ENCODE measurements around the gene FMN1. TPM values are rescaled to one million over a fixed set of nuclear protein-coding genes. Genes with fewer than 3 reads are reported as not detected.

Gene FMN1
- total RNA-seq, 2 donors from 2014 or later = 0.60 to 1.1 TPM

DNA sequence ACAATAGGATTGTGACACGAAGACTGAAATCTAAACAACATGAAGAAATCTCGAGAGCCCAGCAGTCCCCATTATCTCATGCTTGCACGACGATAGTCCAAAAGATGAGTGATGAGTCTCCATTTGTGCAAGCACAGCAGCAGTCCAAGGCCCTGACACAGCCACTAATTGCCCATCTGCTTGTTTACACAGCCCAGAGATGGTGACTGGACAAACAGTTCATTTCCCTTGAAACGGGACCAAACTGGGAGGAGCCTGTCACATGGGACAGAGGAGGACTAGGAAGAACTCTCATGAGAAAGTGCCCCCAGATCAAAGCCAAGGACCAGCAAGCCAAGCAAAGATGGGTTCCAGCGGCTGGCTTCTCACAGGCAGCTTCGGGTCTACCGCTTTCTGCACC is 355.7 kb downstream of the FMN1 start:
- H3K36me3 Mint-ChIP-seq (ENCODE audit: low read depth) = no peaks in the 10 kb centered on the region
- peaks cover 2% of the 10 kb centered on the region for H3K27me3 Mint-ChIP-seq (ENCODE audit: insufficient read depth)
- H3K4me1 Mint-ChIP-seq = peaks cover under 1% of the 10 kb centered on the region
- Histone ChIP-seq H3K27ac (ENCODE audit: low read depth, low read length) (no peak overlapping the region), H3K27me3 (ENCODE audit: control insufficient read depth, insufficient read depth, low read length, poor library complexity, severe bottlenecking) (no peaks in the 10 kb centered on the region), H3K4me3 (ENCODE audit: low read length) (no peak overlapping the region), H3K9me3 (ENCODE audit: control insufficient read depth, low read length) (no peaks in the 10 kb centered on the region), H3K36me3 (ENCODE audit: control insufficient read depth, insufficient read depth, low read length) (no peaks in the 10 kb centered on the region), H3K4me1 (ENCODE audit: control insufficient read depth, insufficient read depth, low read length) (no peaks in the 10 kb centered on the region), H3K9ac (ENCODE audit: extremely low read depth, low read length, poor library complexity, severe bottlenecking) (no peak overlapping the region)
- TF ChIP-seq, protein P1, sequence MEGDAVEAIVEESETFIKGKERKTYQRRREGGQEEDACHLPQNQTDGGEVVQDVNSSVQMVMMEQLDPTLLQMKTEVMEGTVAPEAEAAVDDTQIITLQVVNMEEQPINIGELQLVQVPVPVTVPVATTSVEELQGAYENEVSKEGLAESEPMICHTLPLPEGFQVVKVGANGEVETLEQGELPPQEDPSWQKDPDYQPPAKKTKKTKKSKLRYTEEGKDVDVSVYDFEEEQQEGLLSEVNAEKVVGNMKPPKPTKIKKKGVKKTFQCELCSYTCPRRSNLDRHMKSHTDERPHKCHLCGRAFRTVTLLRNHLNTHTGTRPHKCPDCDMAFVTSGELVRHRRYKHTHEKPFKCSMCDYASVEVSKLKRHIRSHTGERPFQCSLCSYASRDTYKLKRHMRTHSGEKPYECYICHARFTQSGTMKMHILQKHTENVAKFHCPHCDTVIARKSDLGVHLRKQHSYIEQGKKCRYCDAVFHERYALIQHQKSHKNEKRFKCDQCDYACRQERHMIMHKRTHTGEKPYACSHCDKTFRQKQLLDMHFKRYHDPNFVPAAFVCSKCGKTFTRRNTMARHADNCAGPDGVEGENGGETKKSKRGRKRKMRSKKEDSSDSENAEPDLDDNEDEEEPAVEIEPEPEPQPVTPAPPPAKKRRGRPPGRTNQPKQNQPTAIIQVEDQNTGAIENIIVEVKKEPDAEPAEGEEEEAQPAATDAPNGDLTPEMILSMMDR (conservative IDR thresholded peaks at IDR 0.05) = no peak
- H3K9me3 Mint-ChIP-seq = no peaks in the 10 kb centered on the region
- H3K27ac Mint-ChIP-seq = no peak overlapping the region
- no peak for DNase-seq
- H3K4me3 Mint-ChIP-seq = no peak overlapping the region
- WGBS, 2 experiments (ENCODE audit: insufficient coverage in 1 of 2, insufficient read length in 1 of 2) = 85 to 94% methylated on average over 8 of the region's 8 CpGs

DNA sequence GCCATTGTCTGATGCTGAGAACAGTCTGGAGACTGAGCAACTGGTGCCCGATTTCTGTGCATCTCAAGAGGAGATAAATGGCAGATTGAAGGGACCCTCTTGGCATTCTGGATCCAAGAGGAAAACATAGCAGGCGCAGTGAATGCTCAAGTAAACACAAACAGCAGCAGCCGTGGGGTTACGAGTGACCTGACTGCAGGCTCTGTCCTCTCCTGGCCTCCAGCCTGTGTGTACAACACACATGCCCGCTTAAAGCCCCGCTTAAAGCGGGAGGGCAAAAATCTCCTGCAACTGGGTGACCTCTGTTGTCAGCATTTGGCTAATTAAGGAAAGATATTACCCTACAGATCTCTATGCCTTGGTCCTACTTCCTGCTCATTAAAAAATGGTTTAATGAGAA is 356.2 kb downstream of the FMN1 start:
- H3K9me3 Mint-ChIP-seq = no peaks in the 10 kb centered on the region
- Histone ChIP-seq H3K27ac (ENCODE audit: low read depth, low read length) (no peak overlapping the region), H3K4me3 (ENCODE audit: low read length) (no peak overlapping the region), H3K9ac (ENCODE audit: extremely low read depth, low read length, poor library complexity, severe bottlenecking) (no peak overlapping the region), H3K27me3 (ENCODE audit: control insufficient read depth, insufficient read depth, low read length, poor library complexity, severe bottlenecking) (no peaks in the 10 kb centered on the region), H3K36me3 (ENCODE audit: control insufficient read depth, insufficient read depth, low read length) (no peaks in the 10 kb centered on the region), H3K4me1 (ENCODE audit: control insufficient read depth, insufficient read depth, low read length) (no peaks in the 10 kb centered on the region), H3K9me3 (ENCODE audit: control insufficient read depth, low read length) (no peaks in the 10 kb centered on the region)
- H3K4me1 Mint-ChIP-seq = no peaks in the 10 kb centered on the region
- H3K27ac Mint-ChIP-seq = no peak overlapping the region
- H3K27me3 Mint-ChIP-seq (ENCODE audit: insufficient read depth) = peaks cover 2% of the 10 kb centered on the region
- TF ChIP-seq, protein P1 (conservative IDR thresholded peaks at IDR 0.05) = no peak
- H3K36me3 Mint-ChIP-seq (ENCODE audit: low read depth) = no peaks in the 10 kb centered on the region
- DNase-seq = no peak
- no peak overlapping the region for H3K4me3 Mint-ChIP-seq
- WGBS, 2 experiments (ENCODE audit: insufficient coverage in 1 of 2, insufficient read length in 1 of 2) = 97% methylated on average over 7 of the region's 7 CpGs

DNA sequence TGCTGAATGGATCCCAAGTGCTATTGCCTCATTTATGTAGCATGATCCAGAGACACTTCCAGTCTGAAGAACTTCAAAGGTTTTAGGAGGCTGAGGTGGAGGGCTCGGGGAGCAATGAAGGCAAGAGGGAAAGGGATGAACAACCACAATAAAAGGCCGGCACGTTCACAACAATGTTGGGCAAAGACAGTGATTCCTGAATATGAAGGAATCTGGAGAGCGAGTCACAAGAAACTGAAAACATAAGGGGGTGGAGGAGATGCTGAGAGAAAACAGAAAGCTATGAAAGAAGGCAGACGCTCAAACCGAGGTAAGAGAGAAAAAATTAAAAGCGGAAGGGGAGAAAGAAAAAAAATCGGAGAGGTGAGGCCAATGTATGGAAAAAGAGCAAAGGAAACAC is 356.6 kb downstream of the FMN1 start:
- Histone ChIP-seq H3K9ac (ENCODE audit: extremely low read depth, low read length, poor library complexity, severe bottlenecking) (no peak overlapping the region), H3K4me1 (ENCODE audit: control insufficient read depth, insufficient read depth, low read length) (no peaks in the 10 kb centered on the region), H3K4me3 (ENCODE audit: low read length) (no peak overlapping the region), H3K27ac (ENCODE audit: low read depth, low read length) (no peak overlapping the region), H3K27me3 (ENCODE audit: control insufficient read depth, insufficient read depth, low read length, poor library complexity, severe bottlenecking) (no peaks in the 10 kb centered on the region), H3K9me3 (ENCODE audit: control insufficient read depth, low read length) (no peaks in the 10 kb centered on the region), H3K36me3 (ENCODE audit: control insufficient read depth, insufficient read depth, low read length) (no peaks in the 10 kb centered on the region)
- no peak overlapping the region for H3K4me3 Mint-ChIP-seq
- no peaks in the 10 kb centered on the region for H3K4me1 Mint-ChIP-seq
- H3K27me3 Mint-ChIP-seq (ENCODE audit: insufficient read depth) = peaks cover 2% of the 10 kb centered on the region
- H3K27ac Mint-ChIP-seq = no peak overlapping the region
- no peaks in the 10 kb centered on the region for H3K36me3 Mint-ChIP-seq (ENCODE audit: low read depth)
- WGBS, 2 experiments (ENCODE audit: insufficient coverage in 1 of 2, insufficient read length in 1 of 2) = 92 to 99% methylated on average over 8 of the region's 8 CpGs
- TF ChIP-seq, protein P1 (conservative IDR thresholded peaks at IDR 0.05) = no peak
- no peaks in the 10 kb centered on the region for H3K9me3 Mint-ChIP-seq
- DNase-seq = no peak

Data from endodermal cell (in vitro differentiated cells).